ENCODE measurements around the gene CAMK1D.

CAMK1D gene

GRCh38 chr10:12782537-12782936 is 433.2 kb downstream of the CAMK1D start:
- DNase-seq (ENCODE audit: low read depth in 2 of 3, low spot score in 2 of 3): peak in 1 of 3 experiments; percentile 10

GRCh38 chr10:12783293-12783692 is 433.9 kb downstream of the CAMK1D start:
- no peak for DNase-seq (ENCODE audit: low read depth in 2 of 3, low spot score in 2 of 3)

DNA sequence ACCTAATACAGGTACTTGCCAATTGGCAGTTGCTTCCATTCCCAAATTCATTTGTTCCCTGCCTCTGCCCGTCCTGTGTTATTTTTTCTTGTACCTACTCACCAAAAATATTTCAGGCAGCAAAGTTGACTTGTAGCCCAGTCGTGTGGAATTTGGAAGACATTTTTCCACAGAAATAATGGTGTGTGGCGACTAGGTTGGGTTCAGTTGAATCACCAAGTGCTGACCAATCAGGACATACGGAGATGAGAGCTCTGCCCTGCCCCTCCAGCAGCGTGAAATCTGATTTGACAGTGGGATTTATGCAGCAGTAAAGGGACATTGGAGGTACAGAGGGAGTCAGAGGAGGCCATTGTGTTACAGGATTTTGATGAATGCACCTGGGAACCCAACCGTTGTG is 435.3 kb downstream of the CAMK1D start:
- DNase-seq (ENCODE audit: low read depth in 2 of 3, low spot score in 2 of 3): no peak

DNA sequence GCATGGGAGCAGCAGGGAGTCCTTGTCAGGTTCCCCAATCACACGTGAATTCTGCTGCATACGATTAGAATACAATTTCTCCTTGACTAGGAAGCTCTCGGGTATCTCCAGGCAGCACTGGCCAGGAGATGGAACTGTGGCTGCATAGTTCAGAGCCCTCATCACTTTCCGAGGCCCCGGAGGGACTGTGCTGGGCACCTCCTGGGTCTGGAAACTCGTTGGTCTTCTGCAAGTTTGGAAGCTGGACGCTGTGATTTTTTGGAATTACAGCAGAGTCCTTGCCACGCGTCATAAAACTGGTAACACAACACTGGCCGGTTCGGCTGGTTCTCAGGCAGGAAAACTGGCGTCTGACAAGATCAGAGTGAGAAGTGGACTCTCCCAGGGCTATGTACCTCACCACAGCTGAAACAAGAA is 436.1 kb downstream of the CAMK1D start:
- no peak for DNase-seq (ENCODE audit: low read depth in 2 of 3, low spot score in 2 of 3)

- no peak for DNase-seq (ENCODE audit: low read depth in 2 of 3, low spot score in 2 of 3)
Measured at GRCh38 chr10:12787297-12787696, 437.9 kb downstream of the CAMK1D start.

- DNase-seq (ENCODE audit: low read depth in 2 of 3, low spot score in 2 of 3): no peak
Measured at GRCh38 chr10:12788277-12788676, 438.9 kb downstream of the CAMK1D start.

DNA sequence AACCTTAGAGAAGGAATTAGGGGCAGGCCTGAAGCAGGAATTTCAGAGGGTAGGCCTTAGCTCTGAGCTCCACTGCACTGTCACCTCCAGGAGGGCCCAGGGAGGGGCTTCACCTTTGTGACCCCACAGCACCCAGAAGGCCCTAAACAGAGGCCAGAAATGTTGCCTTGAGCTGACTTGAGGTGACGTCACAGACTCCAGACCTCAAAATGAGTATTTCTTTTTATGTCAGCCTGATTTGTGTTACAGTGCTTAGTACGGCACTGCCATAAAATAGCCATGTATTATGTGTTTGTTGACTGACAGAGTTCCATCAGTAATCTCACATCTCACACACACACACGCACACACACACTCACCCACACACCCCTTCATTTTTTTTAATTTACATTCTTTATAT is 440.9 kb downstream of the CAMK1D start:
- DNase-seq (ENCODE audit: low read depth in 2 of 3, low spot score in 2 of 3): no peak

DNA sequence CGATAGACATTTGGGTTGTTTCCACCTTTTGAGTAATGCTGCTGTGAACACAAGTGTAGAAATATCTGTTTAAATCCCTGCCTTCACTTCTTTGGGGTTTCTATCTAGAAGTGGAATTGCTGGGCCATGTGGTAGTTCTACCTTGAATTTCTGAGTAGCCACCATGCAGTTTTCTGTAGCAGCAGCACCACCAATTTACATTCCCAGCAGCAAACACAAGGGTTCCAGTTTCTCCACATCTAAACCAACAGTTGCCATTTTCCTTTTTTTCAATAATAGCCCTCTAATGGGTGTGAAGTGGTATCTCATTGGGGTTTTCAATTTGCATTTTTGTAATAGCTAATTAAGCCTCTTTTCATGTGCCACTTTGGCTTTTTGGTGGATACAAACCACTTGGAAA is 442.4 kb downstream of the CAMK1D start:
- DNase-seq (ENCODE audit: low read depth in 2 of 3, low spot score in 2 of 3): no peak

- no peak for DNase-seq (ENCODE audit: low read depth in 2 of 3, low spot score in 2 of 3)
Measured at GRCh38 chr10:12792889-12793556, 443.7 kb downstream of the CAMK1D start.

- DNase-seq (ENCODE audit: low read depth in 2 of 3, low spot score in 2 of 3): no peak
Measured at GRCh38 chr10:12795315-12796110, 446.2 kb downstream of the CAMK1D start.

DNA sequence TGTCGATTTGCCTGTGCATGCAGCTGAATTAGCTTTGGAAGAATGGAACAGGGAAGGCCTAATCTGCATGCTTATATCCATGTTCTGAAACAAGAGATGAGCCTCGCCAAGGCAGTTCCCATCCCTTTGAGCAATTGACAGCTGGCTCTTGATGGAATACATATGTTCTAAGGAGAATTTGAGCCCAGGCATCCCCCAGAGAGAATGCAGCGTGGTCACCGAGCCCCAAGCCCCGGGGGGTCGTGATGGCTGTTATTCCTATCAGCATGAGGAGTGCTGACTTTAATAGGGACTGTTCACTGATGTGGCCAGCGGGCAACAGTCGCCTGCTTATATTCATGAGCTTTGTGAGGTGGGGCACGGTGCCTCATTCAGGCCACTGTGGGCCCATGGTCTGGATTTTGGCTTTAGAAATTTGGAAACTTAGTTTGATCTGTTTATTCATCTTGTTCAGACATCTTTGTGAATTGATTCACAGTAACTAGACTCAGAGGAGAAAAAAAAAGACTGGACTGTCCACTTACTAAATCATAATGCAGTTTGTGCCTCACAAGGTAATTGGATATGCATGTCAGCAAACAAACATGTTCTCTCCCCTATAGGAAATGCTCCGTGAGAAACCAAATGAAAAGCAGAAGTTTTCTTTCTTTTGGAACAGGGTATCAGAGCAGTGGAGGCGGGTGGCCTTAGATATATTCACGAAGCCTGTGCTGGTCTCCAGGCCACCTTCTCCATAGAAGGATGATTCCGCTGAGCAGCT is 447.2 kb downstream of the CAMK1D start:
- no peak for DNase-seq (ENCODE audit: low read depth in 2 of 3, low spot score in 2 of 3)

DNA sequence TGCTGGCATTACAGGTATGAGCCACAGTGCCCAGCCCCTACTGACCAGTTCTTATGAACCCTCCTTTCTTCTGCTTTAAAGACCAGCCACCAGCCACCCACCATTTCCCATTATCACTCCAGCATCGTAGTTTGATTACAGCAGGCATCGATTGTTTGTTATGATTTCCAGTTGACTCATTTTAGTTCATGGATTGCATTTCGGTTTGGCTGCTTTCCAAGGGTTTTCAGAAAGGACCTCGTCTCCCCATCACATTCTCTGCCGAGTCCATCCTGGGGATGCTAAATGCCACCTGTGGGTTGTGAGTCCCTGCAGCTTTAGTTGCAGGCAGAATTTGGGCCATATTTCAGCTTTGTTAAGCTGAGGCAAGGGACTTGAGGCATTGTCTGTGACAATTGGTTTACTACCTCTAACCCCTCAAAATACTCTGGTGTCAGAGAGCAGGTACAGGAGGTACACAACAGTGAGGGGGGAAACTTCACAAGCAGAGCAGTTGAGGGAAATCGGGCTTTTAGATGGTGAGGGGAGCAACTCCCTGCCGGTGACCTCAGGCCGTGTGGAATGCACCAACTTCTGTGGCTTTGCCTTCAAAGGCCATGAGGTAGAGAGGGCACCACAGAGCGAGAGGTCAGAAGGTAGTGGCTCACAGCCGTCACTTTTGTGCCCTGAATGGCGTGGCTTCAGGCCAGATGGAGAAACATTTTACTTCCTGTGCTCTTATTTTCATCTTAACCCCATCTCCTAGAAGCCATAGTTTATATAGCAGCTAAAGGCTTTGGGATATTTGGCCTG is 448.3 kb downstream of the CAMK1D start:
- no peak for DNase-seq (ENCODE audit: low read depth in 2 of 3, low spot score in 2 of 3)

DNA sequence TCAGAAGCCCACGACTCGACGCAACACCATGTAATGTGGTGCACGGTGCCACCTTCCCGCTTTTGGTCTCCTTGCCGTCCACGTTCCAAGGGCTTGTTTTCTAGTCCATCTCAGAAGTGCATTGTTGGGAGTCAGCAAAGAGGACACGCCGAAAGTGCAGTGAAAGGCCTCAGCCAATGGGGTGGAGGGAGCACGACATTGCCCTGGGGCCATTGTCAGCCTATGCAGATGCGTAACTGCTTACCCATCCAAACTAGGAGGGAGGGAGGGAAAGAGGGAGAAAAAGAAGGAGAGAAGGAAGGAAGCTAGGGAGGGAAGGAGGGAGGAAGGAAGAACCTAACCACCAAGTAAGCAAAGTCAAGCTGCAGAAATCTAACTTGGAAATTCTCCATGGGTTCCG is 449.8 kb downstream of the CAMK1D start:
- DNase-seq (ENCODE audit: low read depth in 2 of 3, low spot score in 2 of 3): no peak

DNA sequence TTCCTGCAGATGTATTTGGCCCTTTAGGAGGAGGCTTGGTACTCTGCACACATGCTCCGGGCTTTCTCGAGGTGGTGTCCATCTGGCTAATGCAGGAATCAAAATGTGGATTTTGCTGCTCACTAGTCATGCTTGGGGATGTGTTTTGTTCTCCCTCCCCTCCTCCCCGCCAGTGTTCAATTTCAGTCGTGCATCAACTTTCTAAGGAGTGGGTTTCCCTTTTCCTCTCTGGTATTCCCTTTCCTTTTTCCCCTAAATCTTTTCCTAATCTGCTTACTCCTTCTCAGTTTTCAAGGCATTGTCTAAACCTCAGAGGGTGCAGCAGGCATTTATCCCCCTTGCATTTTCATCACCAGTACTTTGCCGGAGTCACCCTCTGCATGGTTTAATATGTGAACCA is 450.4 kb downstream of the CAMK1D start:
- DNase-seq (ENCODE audit: low read depth in 2 of 3, low spot score in 2 of 3): no peak

- no peak for DNase-seq (ENCODE audit: low read depth in 2 of 3, low spot score in 2 of 3)
Measured at GRCh38 chr10:12800302-12800701, 451.0 kb downstream of the CAMK1D start.

GRCh38 chr10:12801214-12802087 is 452.1 kb downstream of the CAMK1D start:
- no peak for DNase-seq (ENCODE audit: low read depth in 2 of 3, low spot score in 2 of 3)

- no peak for DNase-seq (ENCODE audit: low read depth in 2 of 3, low spot score in 2 of 3)
Measured at GRCh38 chr10:12803776-12804175, 454.4 kb downstream of the CAMK1D start.

GRCh38 chr10:12806228-12807095 is 457.1 kb downstream of the CAMK1D start:
- no peak for DNase-seq (ENCODE audit: low read depth in 2 of 3, low spot score in 2 of 3)

GRCh38 chr10:12807096-12807755 is 457.9 kb downstream of the CAMK1D start:
- no peak for DNase-seq (ENCODE audit: low read depth in 2 of 3, low spot score in 2 of 3)
